Left ventricle myocardium inferior (tissue), 1 donor: ENCODE measurements around the gene ASB18. TPM values are rescaled to one million over a fixed set of nuclear protein-coding genes. Genes with fewer than 3 reads are reported as not detected.

ENCODE experiments used
- DNase-seq: peaks from one replicate; pipeline ENCODE4 v3.0.0-alpha.2; 2020
- H3K27ac ChIP-seq: fragments of 200-600 bp; replicated peaks from 2 replicates; pipeline ENCODE4 v1.8.0; 2021
- H3K27me3 ChIP-seq: fragments of 200-600 bp; 2 replicates; pipeline ENCODE4 v1.8.0; 2021; ENCODE audit warnings: low read depth
- H3K36me3 ChIP-seq: fragments of 200-600 bp; 2 replicates; pipeline ENCODE4 v1.8.0; 2021
- H3K4me1 ChIP-seq: fragments of 200-600 bp; 2 replicates; pipeline ENCODE4 v1.8.0; 2021
- H3K4me3 ChIP-seq: fragments of 200-600 bp; 2 replicates; pipeline ENCODE4 v1.8.0; 2021; ENCODE audit warnings: mild to moderate bottlenecking, moderate library complexity
- H3K9me3 ChIP-seq: fragments of 200-600 bp; replicated peaks from 2 replicates; pipeline ENCODE4 v1.8.0; 2021
- CTCF ChIP-seq: fragments of 200-600 bp; IDR thresholded peaks from 2 replicates; pipeline ENCODE4 v1.8.0; 2021; ENCODE audit warnings: antibody characterized with exemption, mild to moderate bottlenecking, borderline replicate concordance
- intact Hi-C: fragments of 100-400 bp; cut with micrococcal nuclease; formaldehyde crosslinking; loops from one replicate; pipeline ENCODE4 v1.11.0; 2022
- total RNA-seq: library from RNA; stranded (reverse); fragmentation: NEBNext Ultra II Directional; extraction: Animal tissue kit (Norgen Biotek cat#: 25700); gene quantifications from one replicate; pipeline ENCODE4 v1.2.1, GENCODE V29; 2021
- donor health status: DM: no; HTN: yes; CAD: no; lungs with severe emphysema.

Gene ASB18
- total RNA-seq, 1 donor from 2014 or later: 11.3 TPM

- no peak overlapping the region for H3K27ac ChIP-seq
- DNase-seq: no peak
- H3K36me3 ChIP-seq: no peaks in the 10 kb centered on the region
- H3K4me3 ChIP-seq: no peak overlapping the region
- H3K4me1 ChIP-seq: no peaks in the 10 kb centered on the region
- TF ChIP-seq CTCF: no peak
- no peaks in the 10 kb centered on the region for H3K9me3 ChIP-seq
- intact Hi-C loops: no loop called here
- peaks cover 59% of the 10 kb centered on the region for H3K27me3 ChIP-seq
Measured at GRCh38 chr2:236214376-236214995, 49.7 kb downstream of the ASB18 start.

- peaks cover 7% of the 10 kb centered on the region for H3K9me3 ChIP-seq
- H3K4me3 ChIP-seq: no peak overlapping the region
- DNase-seq: no peak
- no peak overlapping the region for H3K27ac ChIP-seq
- TF ChIP-seq CTCF: no peak
- H3K27me3 ChIP-seq: peaks cover 46% of the 10 kb centered on the region
- H3K4me1 ChIP-seq: no peaks in the 10 kb centered on the region
- intact Hi-C loops: no loop called here
- no peaks in the 10 kb centered on the region for H3K36me3 ChIP-seq
Measured at GRCh38 chr2:236211296-236211695, 52.9 kb downstream of the ASB18 start.

- Histone ChIP-seq H3K27ac (no peak overlapping the region), H3K4me3 (no peak overlapping the region), H3K4me1 (no peaks in the 10 kb centered on the region), H3K36me3 (no peaks in the 10 kb centered on the region), H3K27me3 (peaks cover 38% of the 10 kb centered on the region), H3K9me3 (peaks cover 15% of the 10 kb centered on the region)
- no peak for TF ChIP-seq CTCF
- no peak for DNase-seq
- intact Hi-C loops: no loop called here
Measured at GRCh38 chr2:236210536-236210935, 53.7 kb downstream of the ASB18 start.

- no peak overlapping the region for H3K27ac ChIP-seq
- H3K9me3 ChIP-seq: peaks cover 19% of the 10 kb centered on the region
- H3K36me3 ChIP-seq: no peaks in the 10 kb centered on the region
- no peak for DNase-seq
- H3K27me3 ChIP-seq: peaks cover 33% of the 10 kb centered on the region
- intact Hi-C loops: no loop called here
- H3K4me1 ChIP-seq: no peaks in the 10 kb centered on the region
- no peak for TF ChIP-seq CTCF
- no peak overlapping the region for H3K4me3 ChIP-seq
Measured at GRCh38 chr2:236209996-236210395, 54.2 kb downstream of the ASB18 start.

- Histone ChIP-seq H3K4me1 (no peaks in the 10 kb centered on the region), H3K27ac (no peak overlapping the region), H3K4me3 (no peak overlapping the region), H3K36me3 (no peaks in the 10 kb centered on the region), H3K27me3 (peaks cover 28% of the 10 kb centered on the region), H3K9me3 (peaks cover 19% of the 10 kb centered on the region)
- DNase-seq: no peak
- intact Hi-C loops: no loop called here
- TF ChIP-seq CTCF: no peak
Measured at GRCh38 chr2:236209535-236209934, 54.7 kb downstream of the ASB18 start.
